ENCODE results near the gene MS4A12. TPM values are rescaled to one million over a fixed set of nuclear protein-coding genes. Genes with fewer than 3 reads are reported as not detected.

Gene MS4A12, protein sequence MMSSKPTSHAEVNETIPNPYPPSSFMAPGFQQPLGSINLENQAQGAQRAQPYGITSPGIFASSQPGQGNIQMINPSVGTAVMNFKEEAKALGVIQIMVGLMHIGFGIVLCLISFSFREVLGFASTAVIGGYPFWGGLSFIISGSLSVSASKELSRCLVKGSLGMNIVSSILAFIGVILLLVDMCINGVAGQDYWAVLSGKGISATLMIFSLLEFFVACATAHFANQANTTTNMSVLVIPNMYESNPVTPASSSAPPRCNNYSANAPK
- total RNA-seq (2022; extraction: Qiagen RNA extraction), result not detected in 5 replicates

GRCh38 chr11:60492488-60493009 lies at the start of gene MS4A12:
Gene MS4A12, plus strand, starts transcription at chr11:60492778. Its CDS starts 4,541 bp downstream, at chr11:60497319.

DNA sequence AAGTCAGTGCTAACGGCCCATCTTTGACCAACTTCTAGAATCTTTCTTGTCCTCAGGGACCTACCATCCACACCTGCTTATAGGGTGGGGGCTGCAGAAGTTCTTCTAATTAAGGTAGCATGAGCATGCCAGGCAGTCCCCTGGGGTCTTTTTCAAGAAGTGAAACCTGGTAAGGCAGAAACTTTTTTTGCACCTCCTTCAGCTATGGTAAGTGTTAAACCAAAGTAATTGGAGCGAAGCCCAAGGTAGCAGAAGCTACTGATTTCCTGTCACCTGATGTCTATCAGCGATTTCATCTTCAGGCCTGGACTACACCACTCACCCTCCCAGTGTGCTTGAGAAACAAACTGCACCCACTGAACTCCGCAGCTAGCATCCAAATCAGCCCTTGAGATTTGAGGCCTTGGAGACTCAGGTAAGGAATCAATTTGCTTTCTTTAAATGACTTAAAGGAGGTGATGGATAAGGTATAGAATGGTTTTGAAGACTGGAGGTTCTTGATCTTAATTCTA lies 37.0 kb upstream of the MS4A12 start, which contains the start of gene MS4A1:
MS4A1 (plus strand) TSS at position 317 of the 512 bp plus-strand sequence. CDS start 6,528 bp downstream, outside the sequence.

DNA sequence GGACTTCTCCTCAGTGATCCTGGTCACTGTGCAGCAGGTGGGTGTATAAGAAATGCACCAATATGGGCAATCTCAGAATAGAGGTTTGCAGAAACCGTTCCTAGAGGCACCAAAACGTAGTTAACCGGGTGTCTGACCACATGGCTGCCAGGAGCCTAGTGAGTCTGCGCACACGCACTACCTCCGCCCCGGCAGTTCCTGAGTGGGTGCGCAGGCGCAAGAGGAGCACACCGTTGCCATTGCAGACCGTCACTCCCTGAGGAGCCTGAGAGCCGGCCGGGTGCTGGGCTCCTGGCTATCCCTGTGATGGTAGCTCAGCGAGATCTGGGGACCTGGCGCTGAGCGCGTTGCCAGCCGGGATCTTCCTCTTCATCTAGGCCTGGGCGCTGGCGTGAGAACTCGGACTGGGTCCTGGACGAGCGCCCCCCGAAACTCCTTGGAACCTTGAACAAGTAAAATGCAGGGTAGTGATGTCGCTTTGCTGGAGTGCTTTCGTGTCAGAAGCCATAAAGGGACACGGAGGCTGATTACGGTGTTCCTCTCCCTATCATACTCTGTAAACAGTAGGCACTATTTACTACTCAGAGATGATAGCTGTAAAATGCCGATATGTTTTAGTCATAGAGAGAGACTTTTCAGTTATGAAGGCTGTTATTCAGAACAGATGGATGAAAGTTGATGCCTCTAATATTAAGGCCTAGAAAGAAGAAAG lies 22.7 kb downstream of the MS4A12 start, which contains the start of gene MS4A13:
MS4A13 (plus strand) TSS at position 249 of the 712 bp plus-strand sequence. CDS start 2,692 bp downstream, outside the sequence.

Other genes with a start within 250 kb of the MS4A12 start
- gene MS4A4E, start 249.6 kb upstream of the MS4A12 start, total RNA-seq (2022; extraction: Qiagen RNA extraction), result not detected in 5 replicates
- not detected in 5 replicates for gene MS4A4A, start 212.1 kb upstream of the MS4A12 start, total RNA-seq (2022; extraction: Qiagen RNA extraction)
- gene MS4A6E, start 165.5 kb upstream of the MS4A12 start, total RNA-seq (2022; extraction: Qiagen RNA extraction), result not detected in 5 replicates
- not detected in 5 replicates for gene MS4A7, start 114.2 kb upstream of the MS4A12 start, total RNA-seq (2022; extraction: Qiagen RNA extraction)
- gene MS4A14, start 96.3 kb upstream of the MS4A12 start, total RNA-seq (2022; extraction: Qiagen RNA extraction), result not detected in 5 replicates
- not detected in 5 replicates for gene MS4A5, start 63.2 kb upstream of the MS4A12 start, total RNA-seq (2022; extraction: Qiagen RNA extraction)
- not detected in 5 replicates for gene MS4A1, start 36.9 kb upstream of the MS4A12 start, total RNA-seq (2022; extraction: Qiagen RNA extraction)
- gene MS4A13, start 22.6 kb downstream of the MS4A12 start, total RNA-seq (2022; extraction: Qiagen RNA extraction), result not detected in 5 replicates
- not detected in 5 replicates for gene MS4A8, start 206.8 kb downstream of the MS4A12 start, total RNA-seq (2022; extraction: Qiagen RNA extraction)
- gene MS4A18, start 231.9 kb downstream of the MS4A12 start, total RNA-seq (2022; extraction: Qiagen RNA extraction), result not detected in 5 replicates

Measured in A549 treated with AZD2906 at 1 μM for 4 hours (cell line).